ENCODE measurements around the gene RASEF.
"Not testable (repeated sequence)": the region's sequence is repeated elsewhere in the genome, so short reads cannot be mapped to it uniquely, and the experiment has no call there.

RASEF gene

GRCh38 chr9:83106772-83107171, 43.8 kb upstream of the RASEF start:
- H2BK120ac ChIP-seq (ENCODE audit: low read depth, low read length), result no peak overlapping the region
- no peak overlapping the region for H4K8ac ChIP-seq (ENCODE audit: low read depth, low read length)
- no peak overlapping the region for H2BK5ac ChIP-seq (ENCODE audit: low read length)
- no peak overlapping the region for H2BK15ac ChIP-seq (ENCODE audit: low read length)
- H2AK5ac ChIP-seq (ENCODE audit: low read depth, low read length), result no peak overlapping the region
- H4K91ac ChIP-seq (ENCODE audit: low read depth, low read length, poor library complexity), result no peak overlapping the region
- no peaks in the 10 kb centered on the region for H3K4me1 ChIP-seq (ENCODE audit: control insufficient read depth in 2 of 2, insufficient read depth in 1 of 2, low read depth in 1 of 2, low read length in 2 of 2)
- no peak overlapping the region for H2BK12ac ChIP-seq (ENCODE audit: low read length)
- no peak overlapping the region for H3K23ac ChIP-seq (ENCODE audit: low read depth, low read length, poor library complexity)
- H2AFZ ChIP-seq (ENCODE audit: low read length), result no peak overlapping the region
- no peaks in the 10 kb centered on the region for H3K9me3 ChIP-seq (replicated peaks in 1 of 2; ENCODE audit: control insufficient read depth in 2 of 2, insufficient read depth in 1 of 2, low read depth in 1 of 2, low read length in 2 of 2)
- DNase-seq (ENCODE audit: low spot score), result no peak
- no peak overlapping the region for H3K4me3 ChIP-seq (ENCODE audit: low read length in 2 of 2)
- no peak overlapping the region for H3K9ac ChIP-seq (ENCODE audit: low read depth, low read length, poor library complexity)
- H3K14ac ChIP-seq (ENCODE audit: low read length), result no peak overlapping the region
- no peaks in the 10 kb centered on the region for H3K36me3 ChIP-seq (replicated peaks in 1 of 2; ENCODE audit: control insufficient read depth in 2 of 2, insufficient read depth in 2 of 2, low read length in 2 of 2)
- no peak overlapping the region for H3K4ac ChIP-seq (ENCODE audit: low read length)
- H3K79me1 ChIP-seq (ENCODE audit: low read depth, low read length), result no peaks in the 10 kb centered on the region
- no peak overlapping the region for H3K27ac ChIP-seq (replicated peaks; ENCODE audit: low read length)
- H3K4me2 ChIP-seq (ENCODE audit: insufficient read depth, low read length, poor library complexity, severe bottlenecking), result no peak overlapping the region
- H3K27me3 ChIP-seq (ENCODE audit: control insufficient read depth in 3 of 3, insufficient read depth in 3 of 3, low read depth in 1 of 3, low read length in 3 of 3), result no peaks in the 10 kb centered on the region
- WGBS, 2 donors (ENCODE audit: extremely low coverage in 2 of 2, insufficient read length in 2 of 2, insufficient replicate concordance in 1 of 2), result no CpG with 5 or more reads among the region's 2 CpGs
- no peak overlapping the region for H3K18ac ChIP-seq (ENCODE audit: low read length)

- Histone ChIP-seq H2AK5ac (ENCODE audit: low read depth, low read length) (no peak overlapping the region), H3K9me3 (replicated peaks in 1 of 2; ENCODE audit: control insufficient read depth in 2 of 2, insufficient read depth in 1 of 2, low read depth in 1 of 2, low read length in 2 of 2) (no peaks in the 10 kb centered on the region), H2BK5ac (ENCODE audit: low read length) (no peak overlapping the region), H3K23ac (ENCODE audit: low read depth, low read length, poor library complexity) (no peak overlapping the region), H4K8ac (ENCODE audit: low read depth, low read length) (no peak overlapping the region), H2BK12ac (ENCODE audit: low read length) (no peak overlapping the region), H3K27me3 (ENCODE audit: control insufficient read depth in 3 of 3, insufficient read depth in 3 of 3, low read depth in 1 of 3, low read length in 3 of 3) (no peaks in the 10 kb centered on the region), H3K79me1 (ENCODE audit: low read depth, low read length) (no peaks in the 10 kb centered on the region), H3K4ac (ENCODE audit: low read length) (no peak overlapping the region), H3K18ac (ENCODE audit: low read length) (no peak overlapping the region), H3K4me2 (ENCODE audit: insufficient read depth, low read length, poor library complexity, severe bottlenecking) (no peak overlapping the region), H4K91ac (ENCODE audit: low read depth, low read length, poor library complexity) (no peak overlapping the region), H3K36me3 (replicated peaks in 1 of 2; ENCODE audit: control insufficient read depth in 2 of 2, insufficient read depth in 2 of 2, low read length in 2 of 2) (no peaks in the 10 kb centered on the region), H3K14ac (ENCODE audit: low read length) (no peak overlapping the region), H3K4me3 (ENCODE audit: low read length in 2 of 2) (no peak overlapping the region), H3K4me1 (ENCODE audit: control insufficient read depth in 2 of 2, insufficient read depth in 1 of 2, low read depth in 1 of 2, low read length in 2 of 2) (no peaks in the 10 kb centered on the region), H2BK120ac (ENCODE audit: low read depth, low read length) (no peak overlapping the region), H3K27ac (replicated peaks; ENCODE audit: low read length) (no peak overlapping the region), H2BK15ac (ENCODE audit: low read length) (no peak overlapping the region), H2AFZ (ENCODE audit: low read length) (no peak overlapping the region), H3K9ac (ENCODE audit: low read depth, low read length, poor library complexity) (no peak overlapping the region)
- DNase-seq (ENCODE audit: low spot score), result no peak
- no CpG with 5 or more reads among the region's 1 CpG for WGBS, 2 donors (ENCODE audit: extremely low coverage in 2 of 2, insufficient read length in 2 of 2, insufficient replicate concordance in 1 of 2)
Measured at GRCh38 chr9:83106263-83106662, 43.3 kb upstream of the RASEF start.

GRCh38 chr9:83097633-83098032, 34.7 kb upstream of the RASEF start:
- H2AK5ac ChIP-seq (ENCODE audit: low read depth, low read length), result no peak overlapping the region
- no peak overlapping the region for H3K18ac ChIP-seq (ENCODE audit: low read length)
- H2BK12ac ChIP-seq (ENCODE audit: low read length), result no peak overlapping the region
- no peak overlapping the region for H2AFZ ChIP-seq (ENCODE audit: low read length)
- H4K91ac ChIP-seq (ENCODE audit: low read depth, low read length, poor library complexity), result no peak overlapping the region
- H3K4me2 ChIP-seq (ENCODE audit: insufficient read depth, low read length, poor library complexity, severe bottlenecking), result no peak overlapping the region
- H3K79me1 ChIP-seq (ENCODE audit: low read depth, low read length), result no peaks in the 10 kb centered on the region
- H3K4me1 ChIP-seq (ENCODE audit: control insufficient read depth in 2 of 2, insufficient read depth in 1 of 2, low read depth in 1 of 2, low read length in 2 of 2), result no peaks in the 10 kb centered on the region
- no peak overlapping the region for H3K4ac ChIP-seq (ENCODE audit: low read length)
- no peak for DNase-seq (ENCODE audit: low spot score)
- no peak overlapping the region for H2BK5ac ChIP-seq (ENCODE audit: low read length)
- WGBS, 2 donors (ENCODE audit: extremely low coverage in 2 of 2, insufficient read length in 2 of 2, insufficient replicate concordance in 1 of 2), result no CpG with 5 or more reads among the region's 4 CpGs
- H3K14ac ChIP-seq (ENCODE audit: low read length), result no peak overlapping the region
- H3K23ac ChIP-seq (ENCODE audit: low read depth, low read length, poor library complexity), result no peak overlapping the region
- H3K4me3 ChIP-seq (ENCODE audit: low read length in 2 of 2), result no peak overlapping the region
- H4K8ac ChIP-seq (ENCODE audit: low read depth, low read length), result no peak overlapping the region
- no peak overlapping the region for H2BK15ac ChIP-seq (ENCODE audit: low read length)
- H3K27ac ChIP-seq (replicated peaks; ENCODE audit: low read length), result no peak overlapping the region
- no peaks in the 10 kb centered on the region for H3K36me3 ChIP-seq (replicated peaks in 1 of 2; ENCODE audit: control insufficient read depth in 2 of 2, insufficient read depth in 2 of 2, low read length in 2 of 2)
- no peak overlapping the region for H2BK120ac ChIP-seq (ENCODE audit: low read depth, low read length)
- H3K27me3 ChIP-seq (ENCODE audit: control insufficient read depth in 3 of 3, insufficient read depth in 3 of 3, low read depth in 1 of 3, low read length in 3 of 3), result no peaks in the 10 kb centered on the region
- H3K9me3 ChIP-seq (replicated peaks in 1 of 2; ENCODE audit: control insufficient read depth in 2 of 2, insufficient read depth in 1 of 2, low read depth in 1 of 2, low read length in 2 of 2), result no peaks in the 10 kb centered on the region
- H3K9ac ChIP-seq (ENCODE audit: low read depth, low read length, poor library complexity), result no peak overlapping the region

GRCh38 chr9:83093311-83093710, 30.4 kb upstream of the RASEF start:
- H2BK120ac ChIP-seq (ENCODE audit: low read depth, low read length); DNase-seq (ENCODE audit: low spot score); H4K8ac ChIP-seq (ENCODE audit: low read depth, low read length); H3K14ac ChIP-seq (ENCODE audit: low read length); H3K4ac ChIP-seq (ENCODE audit: low read length); H2AFZ ChIP-seq (ENCODE audit: low read length); H3K36me3 ChIP-seq (replicated peaks in 1 of 2; ENCODE audit: control insufficient read depth in 2 of 2, insufficient read depth in 2 of 2, low read length in 2 of 2); H3K27ac ChIP-seq (replicated peaks; ENCODE audit: low read length); H3K79me1 ChIP-seq (ENCODE audit: low read depth, low read length); H3K18ac ChIP-seq (ENCODE audit: low read length); H3K4me1 ChIP-seq (ENCODE audit: control insufficient read depth in 2 of 2, insufficient read depth in 1 of 2, low read depth in 1 of 2, low read length in 2 of 2); H4K91ac ChIP-seq (ENCODE audit: low read depth, low read length, poor library complexity); H3K4me3 ChIP-seq (ENCODE audit: low read length in 2 of 2); H3K4me2 ChIP-seq (ENCODE audit: insufficient read depth, low read length, poor library complexity, severe bottlenecking); H3K9me3 ChIP-seq (replicated peaks in 1 of 2; ENCODE audit: control insufficient read depth in 2 of 2, insufficient read depth in 1 of 2, low read depth in 1 of 2, low read length in 2 of 2); H2BK5ac ChIP-seq (ENCODE audit: low read length); H2BK12ac ChIP-seq (ENCODE audit: low read length); H3K23ac ChIP-seq (ENCODE audit: low read depth, low read length, poor library complexity); H2BK15ac ChIP-seq (ENCODE audit: low read length); H3K9ac ChIP-seq (ENCODE audit: low read depth, low read length, poor library complexity); H3K27me3 ChIP-seq (ENCODE audit: control insufficient read depth in 3 of 3, insufficient read depth in 3 of 3, low read depth in 1 of 3, low read length in 3 of 3); H2AK5ac ChIP-seq (ENCODE audit: low read depth, low read length): not testable (repeated sequence)
- WGBS, 2 donors (ENCODE audit: extremely low coverage in 2 of 2, insufficient read length in 2 of 2, insufficient replicate concordance in 1 of 2), result no CpG with 5 or more reads among the region's 24 CpGs
